Measurements from ENCODE around the gene FAM50B.
"Not testable (repeated sequence)": the region's sequence is repeated elsewhere in the genome, so short reads cannot be mapped to it uniquely, and the experiment has no call there.

Gene FAM50B

GRCh38 chr6:3850451-3851203 is 1.5 kb downstream of the FAM50B start:
- DNase-seq = no peak

GRCh38 chr6:3851839-3852238 is 2.7 kb downstream of the FAM50B start:
- DNase-seq = no peak

- DNase-seq = no peak
Observed at GRCh38 chr6:3852391-3852790, 3.2 kb downstream of the FAM50B start.

- no peak for DNase-seq
Observed at GRCh38 chr6:3855866-3856265, 6.7 kb downstream of the FAM50B start.

- DNase-seq = no peak
Observed at GRCh38 chr6:3856576-3856975, 7.4 kb downstream of the FAM50B start.

- no peak for DNase-seq
Observed at GRCh38 chr6:3857468-3858456, 8.6 kb downstream of the FAM50B start.

GRCh38 chr6:3859878-3860552 is 10.8 kb downstream of the FAM50B start:
- no peak for DNase-seq

- no peak for DNase-seq
Observed at GRCh38 chr6:3861424-3861823, 12.3 kb downstream of the FAM50B start.

- no peak for DNase-seq
Observed at GRCh38 chr6:3862038-3862437, 12.9 kb downstream of the FAM50B start.

GRCh38 chr6:3863322-3863721 is 14.1 kb downstream of the FAM50B start:
- not testable (repeated sequence) for DNase-seq

GRCh38 chr6:3865463-3865862 is 16.3 kb downstream of the FAM50B start:
- DNase-seq = no peak

- DNase-seq = no peak
Observed at GRCh38 chr6:3867641-3868502, 18.7 kb downstream of the FAM50B start.

GRCh38 chr6:3868544-3868943 is 19.4 kb downstream of the FAM50B start:
- DNase-seq = no peak

- DNase-seq = no peak
Observed at GRCh38 chr6:3869284-3869631, 20.1 kb downstream of the FAM50B start.

- no peak for DNase-seq
Observed at GRCh38 chr6:3869632-3870527, 20.7 kb downstream of the FAM50B start.

- no peak for DNase-seq
Observed at GRCh38 chr6:3870528-3870925, 21.4 kb downstream of the FAM50B start.

- no peak for DNase-seq
Observed at GRCh38 chr6:3871515-3871914, 22.3 kb downstream of the FAM50B start.

GRCh38 chr6:3871939-3872338 is 22.8 kb downstream of the FAM50B start:
- no peak for DNase-seq

- DNase-seq = no peak
Observed at GRCh38 chr6:3872370-3872854, 23.2 kb downstream of the FAM50B start.

GRCh38 chr6:3873051-3873450 is 23.9 kb downstream of the FAM50B start:
- DNase-seq = no peak

GRCh38 chr6:3874069-3874468 is 24.9 kb downstream of the FAM50B start:
- no peak for DNase-seq

All from T-helper 9 cell (primary cell).